Measurements from ENCODE around the gene CHRNA5.
"Not testable (repeated sequence)": the region's sequence is repeated elsewhere in the genome, so short reads cannot be mapped to it uniquely, and the experiment has no call there.

Gene CHRNA5

GRCh38 chr15:78565951-78566774 is 843 bp downstream of the CHRNA5 start:
- peak; percentile 49 for DNase-seq

- peak; percentile 77 for DNase-seq
Observed at GRCh38 chr15:78567531-78567930, 2.2 kb downstream of the CHRNA5 start.

- DNase-seq: no peak
Observed at GRCh38 chr15:78570710-78571109, 5.4 kb downstream of the CHRNA5 start.

GRCh38 chr15:78571382-78571781 is 6.1 kb downstream of the CHRNA5 start:
- DNase-seq: no peak

- no peak for DNase-seq
Observed at GRCh38 chr15:78573416-78573815, 8.1 kb downstream of the CHRNA5 start.

GRCh38 chr15:78574944-78575343 is 9.6 kb downstream of the CHRNA5 start:
- DNase-seq: no peak

GRCh38 chr15:78597583-78597982 is 32.3 kb downstream of the CHRNA5 start:
- no peak for DNase-seq

GRCh38 chr15:78598348-78598747 is 33.0 kb downstream of the CHRNA5 start:
- no peak for DNase-seq

- no peak for DNase-seq
Observed at GRCh38 chr15:78599189-78599588, 33.9 kb downstream of the CHRNA5 start.

- DNase-seq: no peak
Observed at GRCh38 chr15:78603467-78603866, 38.1 kb downstream of the CHRNA5 start.

GRCh38 chr15:78604420-78604819 is 39.1 kb downstream of the CHRNA5 start:
- no peak for DNase-seq

GRCh38 chr15:78605201-78605600 is 39.9 kb downstream of the CHRNA5 start:
- no peak for DNase-seq

GRCh38 chr15:78605680-78606079 is 40.4 kb downstream of the CHRNA5 start:
- DNase-seq: no peak

- not testable (repeated sequence) for DNase-seq
Observed at GRCh38 chr15:78609551-78609950, 44.2 kb downstream of the CHRNA5 start.

GRCh38 chr15:78614021-78614420 is 48.7 kb downstream of the CHRNA5 start:
- no peak for DNase-seq

GRCh38 chr15:78615151-78615589 is 49.9 kb downstream of the CHRNA5 start:
- no peak for DNase-seq

- no peak for DNase-seq
Observed at GRCh38 chr15:78616506-78616905, 51.2 kb downstream of the CHRNA5 start.

- DNase-seq: no peak
Observed at GRCh38 chr15:78617076-78617475, 51.8 kb downstream of the CHRNA5 start.

- DNase-seq: no peak
Observed at GRCh38 chr15:78617516-78617915, 52.2 kb downstream of the CHRNA5 start.

- no peak for DNase-seq
Observed at GRCh38 chr15:78618064-78618463, 52.7 kb downstream of the CHRNA5 start.

- peak; percentile 95 for DNase-seq
Observed at GRCh38 chr15:78618490-78618934, 53.2 kb downstream of the CHRNA5 start.

- DNase-seq: peak; percentile 42
Observed at GRCh38 chr15:78619022-78619950, 54.0 kb downstream of the CHRNA5 start.

- peak; percentile 75 for DNase-seq
Observed at GRCh38 chr15:78620021-78620526, 54.8 kb downstream of the CHRNA5 start.
